ENCODE results near the gene NT5C1A.

Gene NT5C1A

GRCh38 chr1:39662861-39663260 lies 9.0 kb downstream of the NT5C1A start (continued):
- no peak for TF ChIP-seq ZNF335 (tag by site-specific recombination; conservative IDR thresholded peaks at IDR 0.05)
- TF ChIP-seq ZNF10 (tag by site-specific recombination; IDR thresholded peaks at IDR 0.05) = no peak
- no peak for TF ChIP-seq ZNF350 (tag by site-specific recombination; IDR thresholded peaks at IDR 0.05)
- no peak for TF ChIP-seq ZNF664 (tag by site-specific recombination; IDR thresholded peaks at IDR 0.05)
- no peak for TF ChIP-seq ZNF548 (tag by site-specific recombination; IDR thresholded peaks at IDR 0.05)
- TF ChIP-seq AEBP2 (tag by site-specific recombination; IDR thresholded peaks at IDR 0.05; ENCODE audit: borderline replicate concordance) = no peak
- no peak for TF ChIP-seq ZBTB6 (tag by site-specific recombination; IDR thresholded peaks at IDR 0.05)
- TF ChIP-seq ZBTB21 (tag by site-specific recombination; IDR thresholded peaks at IDR 0.05) = no peak

GRCh38 chr1:39659538-39659937 lies 12.4 kb downstream of the NT5C1A start:
- TF ChIP-seq ZNF677 (tag by site-specific recombination; IDR thresholded peaks at IDR 0.05) = no peak
- no peak for TF ChIP-seq PRDM1 (tag by site-specific recombination; IDR thresholded peaks at IDR 0.05)
- no peak for TF ChIP-seq PRDM4 (tag by site-specific recombination; IDR thresholded peaks at IDR 0.05)
- no peak for TF ChIP-seq ZNF426 (tag by site-specific recombination; IDR thresholded peaks at IDR 0.05)
- no peak for TF ChIP-seq ZNF324 (tag by site-specific recombination; IDR thresholded peaks at IDR 0.05)
- TF ChIP-seq ZNF148 (tag by site-specific recombination; IDR thresholded peaks at IDR 0.05; ENCODE audit: borderline replicate concordance) = no peak
- no peak for TF ChIP-seq ZFP37 (tag by site-specific recombination; IDR thresholded peaks at IDR 0.05)
- TF ChIP-seq GFI1B (tag by site-specific recombination; IDR thresholded peaks at IDR 0.05) = no peak
- no peak for TF ChIP-seq ZNF155 (tag by site-specific recombination; IDR thresholded peaks at IDR 0.05)
- H3K9me3 ChIP-seq (ENCODE audit: control insufficient read depth, insufficient read depth, low read depth, low read length) = no peaks in the 10 kb centered on the region
- H3K36me3 ChIP-seq (ENCODE audit: control insufficient read depth in 2 of 2, insufficient read depth in 1 of 2, low read length in 2 of 2) = no peaks in the 10 kb centered on the region
- H3K27ac ChIP-seq (ENCODE audit: extremely low read depth, low read depth, low read length) = no peak overlapping the region
- CTCF ChIA-PET = interaction anchor here (0.5 to 15.5 kb wide), 7 partner anchors 11 to 561 kb away, joined by 4 to 350 read pairs (median 29); partner anchors contain the start of gene NT5C1A
- no peaks in the 10 kb centered on the region for H3K4me1 ChIP-seq (ENCODE audit: control insufficient read depth, insufficient read depth, low read length)
- POLR2A ChIA-PET = no interaction called here
- no peak overlapping the region for H3K4me3 ChIP-seq (ENCODE audit: low read depth, low read length)

- CTCF ChIA-PET = interaction anchor here (0.7 to 15.5 kb wide), 29 partner anchors 9 to 560 kb away, joined by 3 to 350 read pairs (median 7); partner anchors contain the start of genes HEYL and NT5C1A
- POLR2A ChIA-PET = no interaction called here
- no peak overlapping the region for H3K27ac ChIP-seq (ENCODE audit: extremely low read depth, low read depth, low read length)
- no peak overlapping the region for H3K4me3 ChIP-seq (ENCODE audit: low read depth, low read length)
- H3K4me1 ChIP-seq (ENCODE audit: control insufficient read depth, insufficient read depth, low read length) = no peaks in the 10 kb centered on the region
- TF ChIP-seq INSM2 (tag by site-specific recombination; IDR thresholded peaks at IDR 0.05) (no peak), KLF9 (tag by site-specific recombination; IDR thresholded peaks at IDR 0.05; ENCODE audit: low read depth) (no peak), ZNF26 (tag by site-specific recombination; IDR thresholded peaks at IDR 0.05) (no peak), MZF1 (tag by site-specific recombination; IDR thresholded peaks at IDR 0.05; ENCODE audit: borderline replicate concordance) (no peak), ZNF677 (tag by site-specific recombination; IDR thresholded peaks at IDR 0.05) (no peak), ZNF843 (tag by site-specific recombination; IDR thresholded peaks at IDR 0.05) (no peak), ZNF292 (tag by site-specific recombination; IDR thresholded peaks at IDR 0.05; ENCODE audit: borderline replicate concordance, low read depth) (no peak), OVOL3 (tag by site-specific recombination; IDR thresholded peaks at IDR 0.05) (no peak)
- H3K36me3 ChIP-seq (ENCODE audit: control insufficient read depth in 2 of 2, insufficient read depth in 1 of 2, low read length in 2 of 2) = no peaks in the 10 kb centered on the region
- H3K9me3 ChIP-seq (ENCODE audit: control insufficient read depth, insufficient read depth, low read depth, low read length) = no peaks in the 10 kb centered on the region
Observed at GRCh38 chr1:39659110-39659509, 12.8 kb downstream of the NT5C1A start.

Data from HEK293 (cell line).